ENCODE results near the gene NAT14.

The NAT14 gene

GRCh38 chr19:55484593-55485438 is at the start of gene NAT14:
Gene NAT14 (plus strand): TSS chr19:55485188. CDS start chr19:55485709, 521 bp downstream.
- peak within 1 kb of the TSS; percentile 82 for H3K4me3 ChIP-seq (ENCODE audit: low read depth, low read length)
- peak; percentile 48 for DNase-seq (ENCODE audit: low read depth)
- TF ChIP-seq, protein P1, sequence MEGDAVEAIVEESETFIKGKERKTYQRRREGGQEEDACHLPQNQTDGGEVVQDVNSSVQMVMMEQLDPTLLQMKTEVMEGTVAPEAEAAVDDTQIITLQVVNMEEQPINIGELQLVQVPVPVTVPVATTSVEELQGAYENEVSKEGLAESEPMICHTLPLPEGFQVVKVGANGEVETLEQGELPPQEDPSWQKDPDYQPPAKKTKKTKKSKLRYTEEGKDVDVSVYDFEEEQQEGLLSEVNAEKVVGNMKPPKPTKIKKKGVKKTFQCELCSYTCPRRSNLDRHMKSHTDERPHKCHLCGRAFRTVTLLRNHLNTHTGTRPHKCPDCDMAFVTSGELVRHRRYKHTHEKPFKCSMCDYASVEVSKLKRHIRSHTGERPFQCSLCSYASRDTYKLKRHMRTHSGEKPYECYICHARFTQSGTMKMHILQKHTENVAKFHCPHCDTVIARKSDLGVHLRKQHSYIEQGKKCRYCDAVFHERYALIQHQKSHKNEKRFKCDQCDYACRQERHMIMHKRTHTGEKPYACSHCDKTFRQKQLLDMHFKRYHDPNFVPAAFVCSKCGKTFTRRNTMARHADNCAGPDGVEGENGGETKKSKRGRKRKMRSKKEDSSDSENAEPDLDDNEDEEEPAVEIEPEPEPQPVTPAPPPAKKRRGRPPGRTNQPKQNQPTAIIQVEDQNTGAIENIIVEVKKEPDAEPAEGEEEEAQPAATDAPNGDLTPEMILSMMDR (conservative IDR thresholded peaks at IDR 0.05; ENCODE audit: low read depth, low read length): no peak

DNA sequence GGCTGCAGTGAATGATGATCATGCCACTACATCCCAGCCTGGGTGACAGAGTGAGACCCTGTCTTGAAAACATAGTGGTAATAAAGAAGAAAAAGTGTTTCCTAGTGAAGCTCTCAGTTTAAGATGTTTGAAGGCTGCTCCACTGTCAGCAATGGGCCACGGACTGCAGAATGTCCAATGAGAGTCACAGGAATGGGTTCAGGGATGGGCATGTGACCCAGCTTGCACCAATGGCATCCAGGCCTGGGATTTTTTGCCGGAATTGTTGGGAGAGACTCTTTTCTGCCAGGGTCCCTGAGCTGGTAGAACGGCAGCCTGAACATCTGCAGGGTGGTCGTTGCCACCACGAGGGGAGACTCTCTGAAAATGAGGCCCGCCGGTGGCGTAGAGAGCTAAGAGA is 48.1 kb upstream of the NAT14 start:
- DNase-seq (ENCODE audit: low read depth): no peak

GRCh38 chr19:55437410-55437809 is 47.6 kb upstream of the NAT14 start:
- H3K4me3 ChIP-seq (ENCODE audit: low read depth, low read length): no peak overlapping the region
- peak; percentile 74 for DNase-seq (ENCODE audit: low read depth)
- TF ChIP-seq, protein P1 (conservative IDR thresholded peaks at IDR 0.05; ENCODE audit: low read depth, low read length): no peak

More for the DNA sequence above, 48.1 kb upstream of the NAT14 start:
- TF ChIP-seq, protein P1 (conservative IDR thresholded peaks at IDR 0.05; ENCODE audit: low read depth, low read length): no peak
- no peak overlapping the region for H3K4me3 ChIP-seq (ENCODE audit: low read depth, low read length)

GRCh38 chr19:55439052-55439451 is 45.9 kb upstream of the NAT14 start:
- DNase-seq (ENCODE audit: low read depth): no peak
- no peak overlapping the region for H3K4me3 ChIP-seq (ENCODE audit: low read depth, low read length)
- TF ChIP-seq, protein P1 (conservative IDR thresholded peaks at IDR 0.05; ENCODE audit: low read depth, low read length): no peak

- DNase-seq (ENCODE audit: low read depth): no peak
- no peak overlapping the region for H3K4me3 ChIP-seq (ENCODE audit: low read depth, low read length)
- TF ChIP-seq, protein P1 (conservative IDR thresholded peaks at IDR 0.05; ENCODE audit: low read depth, low read length): no peak
Observed at GRCh38 chr19:55440411-55441105, 44.4 kb upstream of the NAT14 start.

DNA sequence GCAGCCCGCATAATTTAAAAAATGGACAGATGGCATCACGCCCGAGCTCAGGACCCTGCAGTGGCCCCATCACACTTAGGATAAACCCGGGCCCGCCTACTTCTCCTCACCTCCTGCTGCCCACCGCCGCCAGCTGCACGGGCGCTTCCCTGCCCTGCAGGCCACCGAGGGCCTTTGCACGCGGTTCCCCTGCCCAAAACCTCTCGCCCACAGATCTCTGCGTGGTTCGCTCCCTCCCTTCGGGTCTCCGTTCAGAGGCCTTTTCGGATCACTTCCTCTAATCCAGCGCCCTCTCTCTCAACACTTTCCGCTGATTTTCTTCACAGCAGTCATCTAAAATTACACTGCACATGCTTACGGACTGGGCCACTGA is 43.7 kb upstream of the NAT14 start:
- DNase-seq (ENCODE audit: low read depth): no peak
- TF ChIP-seq, protein P1 (conservative IDR thresholded peaks at IDR 0.05; ENCODE audit: low read depth, low read length): no peak
- no peak overlapping the region for H3K4me3 ChIP-seq (ENCODE audit: low read depth, low read length)
